NCI-H526 (cell line): ENCODE data around the gene KCNMA1.
"Not testable (repeated sequence)": the region's sequence is repeated elsewhere in the genome, so short reads cannot be mapped to it uniquely, and the experiment has no call there.

Experiments
- DNase-seq, 2 experiments: peaks; one replicate each; lab custom pipeline; 2025; lab: John Stamatoyannopoulos, UW

Gene KCNMA1

GRCh38 chr10:77416311-77417135 lies 221.1 kb downstream of the KCNMA1 start:
- DNase-seq: no peak

- DNase-seq: no peak
These were observed 222.2 kb downstream of the KCNMA1 start for GRCh38 chr10:77415313-77415960.

GRCh38 chr10:77413231-77413630 lies 224.4 kb downstream of the KCNMA1 start:
- no peak for DNase-seq

GRCh38 chr10:77412573-77413133 lies 225.0 kb downstream of the KCNMA1 start:
- not testable (repeated sequence) for DNase-seq

GRCh38 chr10:77411805-77412204 lies 225.8 kb downstream of the KCNMA1 start:
- DNase-seq: no peak

- DNase-seq: no peak
These were observed 227.1 kb downstream of the KCNMA1 start for GRCh38 chr10:77410523-77410922.

- peak in 1 of 2 experiments; percentile 57 for DNase-seq
These were observed 227.7 kb downstream of the KCNMA1 start for GRCh38 chr10:77409697-77410471.

GRCh38 chr10:77408259-77408658 lies 229.3 kb downstream of the KCNMA1 start:
- no peak for DNase-seq

GRCh38 chr10:77406764-77407430 lies 230.7 kb downstream of the KCNMA1 start:
- no peak for DNase-seq

GRCh38 chr10:77405771-77406241 lies 231.8 kb downstream of the KCNMA1 start:
- DNase-seq: peak in 1 of 2 experiments; percentile 56

GRCh38 chr10:77404810-77405209 lies 232.8 kb downstream of the KCNMA1 start:
- DNase-seq: no peak

- no peak for DNase-seq
These were observed 233.8 kb downstream of the KCNMA1 start for GRCh38 chr10:77403761-77404160.

- no peak for DNase-seq
These were observed 235.9 kb downstream of the KCNMA1 start for GRCh38 chr10:77401683-77402082.

GRCh38 chr10:77400033-77400432 lies 237.6 kb downstream of the KCNMA1 start:
- no peak for DNase-seq

GRCh38 chr10:77398986-77399755 lies 238.4 kb downstream of the KCNMA1 start:
- peak; percentile 83 to 91 for DNase-seq

- DNase-seq: peak; percentile 76 to 83
These were observed 239.1 kb downstream of the KCNMA1 start for GRCh38 chr10:77398558-77398957.

GRCh38 chr10:77397103-77397502 lies 240.5 kb downstream of the KCNMA1 start:
- DNase-seq: no peak

- no peak for DNase-seq
These were observed 241.3 kb downstream of the KCNMA1 start for GRCh38 chr10:77396290-77396689.

GRCh38 chr10:77393821-77394501 lies 243.6 kb downstream of the KCNMA1 start:
- peak in 1 of 2 experiments; percentile 45 for DNase-seq

GRCh38 chr10:77393411-77393810 lies 244.2 kb downstream of the KCNMA1 start:
- DNase-seq: no peak
